Measurements from ENCODE around the gene SPHK1.

SPHK1 gene

GRCh38 chr17:76365256-76365903 is 19.0 kb upstream of the SPHK1 start:
- peak; percentile 61 for TF ChIP-seq CTCF (IDR thresholded peaks at IDR 0.05; ENCODE audit: control insufficient read depth, extremely low read depth, insufficient read depth)
- no peak overlapping the region for H3K4me3 ChIP-seq (ENCODE audit: low read depth, low read length)
- no peak for DNase-seq (ENCODE audit: low read depth)

GRCh38 chr17:76366247-76366646 is 18.2 kb upstream of the SPHK1 start:
- DNase-seq (ENCODE audit: low read depth) = no peak
- no peak overlapping the region for H3K4me3 ChIP-seq (ENCODE audit: low read depth, low read length)
- TF ChIP-seq CTCF (IDR thresholded peaks at IDR 0.05; ENCODE audit: control insufficient read depth, extremely low read depth, insufficient read depth) = no peak

GRCh38 chr17:76367642-76368041 is 16.8 kb upstream of the SPHK1 start:
- TF ChIP-seq CTCF (IDR thresholded peaks at IDR 0.05; ENCODE audit: control insufficient read depth, extremely low read depth, insufficient read depth) = no peak
- no peak for DNase-seq (ENCODE audit: low read depth)
- no peak overlapping the region for H3K4me3 ChIP-seq (ENCODE audit: low read depth, low read length)

- no peak overlapping the region for H3K4me3 ChIP-seq (ENCODE audit: low read depth, low read length)
- no peak for DNase-seq (ENCODE audit: low read depth)
- TF ChIP-seq CTCF (IDR thresholded peaks at IDR 0.05; ENCODE audit: control insufficient read depth, extremely low read depth, insufficient read depth) = no peak
Observed at GRCh38 chr17:76368545-76368944, 15.9 kb upstream of the SPHK1 start.

GRCh38 chr17:76369379-76369778 is 15.0 kb upstream of the SPHK1 start:
- no peak for DNase-seq (ENCODE audit: low read depth)
- no peak overlapping the region for H3K4me3 ChIP-seq (ENCODE audit: low read depth, low read length)
- no peak for TF ChIP-seq CTCF (IDR thresholded peaks at IDR 0.05; ENCODE audit: control insufficient read depth, extremely low read depth, insufficient read depth)

GRCh38 chr17:76369804-76370203 is 14.6 kb upstream of the SPHK1 start:
- DNase-seq (ENCODE audit: low read depth) = no peak
- TF ChIP-seq CTCF (IDR thresholded peaks at IDR 0.05; ENCODE audit: control insufficient read depth, extremely low read depth, insufficient read depth) = no peak
- H3K4me3 ChIP-seq (ENCODE audit: low read depth, low read length) = no peak overlapping the region

Measured in LNCaP clone FGC (cell line).